Lower leg skin (tissue), 3 donors: Measurements from ENCODE around the gene MAFB.
A peak's percentile ranks its signal among the peaks of the same experiment; 100 is the strongest.

Experiments
- CTCF ChIP-seq, 3 donors: fragments of 450-650 bp; IDR thresholded peaks; one replicate each; pipeline ENCODE4 v1.5.1; 2016; ENCODE audit warnings: antibody characterized with exemption in 3 of 3, mild to moderate bottlenecking in 3 of 3, moderate library complexity in 2 of 3
- POLR2A ChIP-seq, 2 donors: fragments of 450-650 bp; IDR thresholded peaks; one replicate each; pipeline ENCODE4 v1.6.1; 2016 to 2017; ENCODE audit warnings: antibody characterized with exemption in 2 of 2, mild to moderate bottlenecking in 1 of 2, moderate library complexity in 1 of 2

- TF ChIP-seq CTCF (IDR thresholded peaks at IDR 0.05) (peak in 1 of 3 donors; percentile 15), POLR2A (IDR thresholded peaks at IDR 0.05) (no peak)
Measured at GRCh38 chr20:40667503-40667902, 21.5 kb downstream of the MAFB start.
